K562 (cell line): ENCODE results near the gene PMVK. TPM values are rescaled to one million over a fixed set of nuclear protein-coding genes. Genes with fewer than 3 reads are reported as not detected.

Experiments used
- BRD4 ChIP-seq: fragments of 200-600 bp; sonication (generic); IDR thresholded peaks from 2 replicates; pipeline ENCODE4 v1.6.1; 2017; ENCODE audit warnings: inconsistent platforms
- FOXJ3 ChIP-seq: sonication (generic); formaldehyde crosslinking; IDR thresholded peaks from 2 replicates; pipeline ENCODE4 v1.4.0; 2020; ENCODE audit warnings: mild to moderate bottlenecking, missing genetic modification reagents
- IFI16 ChIP-seq: fragments of 250-450 bp; sonication (Bioruptor Pico); IDR thresholded peaks from 2 replicates; pipeline ENCODE4 v2.1.2; 2022; ENCODE audit warnings: mild to moderate bottlenecking, inconsistent platforms
- MXI1 ChIP-seq: IDR thresholded peaks from 2 replicates; pipeline ENCODE4 v1.6.1; 2011; ENCODE audit warnings: low read depth, mild to moderate bottlenecking, improper control_type of control experiment, low read length
- PBX2 ChIP-seq, 2 experiments: IDR thresholded peaks in 1 of 2; conservative IDR thresholded peaks in 1 of 2; 2 replicates each; pipeline ENCODE4 v1.6.1; 2016; ENCODE audit warnings: low read depth in 2 of 2, mild to moderate bottlenecking in 1 of 2, missing compliant biosample characterization in 1 of 2, missing genetic modification characterization in 1 of 2, moderate library complexity in 1 of 2
- RREB1 ChIP-seq: fragments of 250-450 bp; sonication (Bioruptor Pico); IDR thresholded peaks from 2 replicates; pipeline ENCODE4 v1.4.0; 2020
- TCF15 ChIP-seq: fragments of 250-450 bp; sonication (Bioruptor Pico); IDR thresholded peaks from 2 replicates; pipeline ENCODE4 v1.8.0; 2022; ENCODE audit warnings: moderate library complexity, mild to moderate bottlenecking, inconsistent platforms
- polyA plus RNA-seq, 8 experiments: library from polyadenylated mRNA; depleted of rRNA in 4 of 8; stranded (reverse) in 5 of 8; unstranded in 3 of 8; fragments of >200 nt; fragmentation: Nextera tagmentation in 2 of 8; fragmentation: Illumina TruSeq in 1 of 8; extraction: Ambion mirVana in 2 of 8; extraction: Trizol in 1 of 8; gene quantifications; 2 replicates each; pipeline versions ENCODE4 v1.2.1 to v1.2.3, GENCODE V29; 2011 to 2014; ENCODE audit warnings: inconsistent platforms in 1 of 8, missing spikeins in 1 of 8
- total RNA-seq, 7 experiments: library from RNA; depleted of rRNA in 6 of 7; stranded (reverse); fragments of >200 nt in 6 of 7; fragmentation: Illumina TruSeq in 2 of 7; extraction: Trizol in 2 of 7; gene quantifications; 2 replicates each; pipeline versions ENCODE4 v1.2.1 to v1.2.3, GENCODE V29; 2011 to 2021; ENCODE audit warnings: low replicate concordance in 1 of 7

The PMVK gene
- total and polyA plus RNA-seq, 9 of the 15 experiments (the other 6 are each of a cell fraction or from before 2014, with no cell fraction given) = 1.1 to 15.3 (median 6.3) TPM

- TF ChIP-seq MXI1 = no peak
- no peak for TF ChIP-seq TCF15 (CRISPR knock-in tag)
- no peak for TF ChIP-seq IFI16 (CRISPR knock-in tag)
- no peak for TF ChIP-seq PBX2 (CRISPR knock-in tag; IDR thresholded peaks at IDR 0.05; ENCODE audit: low read depth)
- peak; percentile 31; the same call in 1 of the 2 replicates for TF ChIP-seq PBX2 (tag; conservative IDR thresholded peaks at IDR 0.05; ENCODE audit: low read depth)
- no peak for TF ChIP-seq RREB1 (CRISPR knock-in tag)
- TF ChIP-seq BRD4 = peak; percentile 77; the same call in 1 of the 2 replicates
- TF ChIP-seq FOXJ3 (CRISPR knock-in tag) = no peak
Observed at GRCh38 chr1:154975409-154976059, 39.0 kb upstream of the PMVK start (continued).
